Measurements from ENCODE around the gene SPPL2C. TPM values are rescaled to one million over a fixed set of nuclear protein-coding genes. Genes with fewer than 3 reads are reported as not detected.

The SPPL2C gene
- polyA plus RNA-seq, 1 donor (not counting 4 experiments of a cell fraction or from before 2014, with no cell fraction given), result not detected

GRCh38 chr17:45836047-45837044 lies 8.3 kb upstream of the SPPL2C start:
- no peak overlapping the region for H3K27ac ChIP-seq (ENCODE audit: control insufficient read depth, insufficient read depth, low read length)
- H3K27me3 ChIP-seq (ENCODE audit: control insufficient read depth, extremely low read depth, insufficient read depth, low read length), result peaks cover 8% of the 10 kb centered on the region
- H3K9me1 ChIP-seq (ENCODE audit: control insufficient read depth, extremely low read depth, insufficient read depth, low read length), result no peaks in the 10 kb centered on the region
- TF ChIP-seq, protein P1, sequence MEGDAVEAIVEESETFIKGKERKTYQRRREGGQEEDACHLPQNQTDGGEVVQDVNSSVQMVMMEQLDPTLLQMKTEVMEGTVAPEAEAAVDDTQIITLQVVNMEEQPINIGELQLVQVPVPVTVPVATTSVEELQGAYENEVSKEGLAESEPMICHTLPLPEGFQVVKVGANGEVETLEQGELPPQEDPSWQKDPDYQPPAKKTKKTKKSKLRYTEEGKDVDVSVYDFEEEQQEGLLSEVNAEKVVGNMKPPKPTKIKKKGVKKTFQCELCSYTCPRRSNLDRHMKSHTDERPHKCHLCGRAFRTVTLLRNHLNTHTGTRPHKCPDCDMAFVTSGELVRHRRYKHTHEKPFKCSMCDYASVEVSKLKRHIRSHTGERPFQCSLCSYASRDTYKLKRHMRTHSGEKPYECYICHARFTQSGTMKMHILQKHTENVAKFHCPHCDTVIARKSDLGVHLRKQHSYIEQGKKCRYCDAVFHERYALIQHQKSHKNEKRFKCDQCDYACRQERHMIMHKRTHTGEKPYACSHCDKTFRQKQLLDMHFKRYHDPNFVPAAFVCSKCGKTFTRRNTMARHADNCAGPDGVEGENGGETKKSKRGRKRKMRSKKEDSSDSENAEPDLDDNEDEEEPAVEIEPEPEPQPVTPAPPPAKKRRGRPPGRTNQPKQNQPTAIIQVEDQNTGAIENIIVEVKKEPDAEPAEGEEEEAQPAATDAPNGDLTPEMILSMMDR (optimal IDR thresholded peaks at IDR 0.05 in 1 of 3, IDR thresholded peaks at IDR 0.05 in 1 of 3, conservative IDR thresholded peaks at IDR 0.05 in 1 of 3; ENCODE audit: extremely low read depth in 1 of 3, insufficient read depth in 2 of 3, low read length in 3 of 3), result no peak
- no peak for TF ChIP-seq EZH2 (IDR thresholded peaks at IDR 0.05; ENCODE audit: low read length)
- no peaks in the 10 kb centered on the region for H3K4me1 ChIP-seq (ENCODE audit: control insufficient read depth, extremely low read depth, insufficient read depth, low read length)
- DNase-seq (ENCODE audit: low read depth, low spot score) (no peak), FAIRE-seq (no peak)
- H2AFZ ChIP-seq (ENCODE audit: control insufficient read depth, low read length), result no peak overlapping the region
- dilution Hi-C loops (cut with MboI; ENCODE audit: extremely low pct_ligation_motif_present, low sequenced_read_pairs), result no loop called here
- H4K20me1 ChIP-seq (ENCODE audit: control insufficient read depth, extremely low read depth, insufficient read depth, low read length), result peaks cover 2% of the 10 kb centered on the region
- H3K9me3 ChIP-seq (ENCODE audit: control insufficient read depth, low read depth, low read length), result no peaks in the 10 kb centered on the region
- H3K79me2 ChIP-seq (ENCODE audit: control insufficient read depth, insufficient read depth, low read length), result no peaks in the 10 kb centered on the region
- H3K4me3 ChIP-seq (ENCODE audit: control insufficient read depth in 2 of 3, extremely low read depth in 1 of 3, insufficient read depth in 2 of 3, low read depth in 1 of 3, low read length in 3 of 3), result no peak overlapping the region
- H3K4me2 ChIP-seq (ENCODE audit: control insufficient read depth, extremely low read depth, insufficient read depth, low read depth, low read length), result no peak overlapping the region
- H3K36me3 ChIP-seq (ENCODE audit: control insufficient read depth in 2 of 2, extremely low read depth in 1 of 2, insufficient read depth in 2 of 2, low read length in 2 of 2), result no peaks in the 10 kb centered on the region
- no peak overlapping the region for H3K9ac ChIP-seq (ENCODE audit: control insufficient read depth, extremely low read depth, insufficient read depth, low read length)

DNA sequence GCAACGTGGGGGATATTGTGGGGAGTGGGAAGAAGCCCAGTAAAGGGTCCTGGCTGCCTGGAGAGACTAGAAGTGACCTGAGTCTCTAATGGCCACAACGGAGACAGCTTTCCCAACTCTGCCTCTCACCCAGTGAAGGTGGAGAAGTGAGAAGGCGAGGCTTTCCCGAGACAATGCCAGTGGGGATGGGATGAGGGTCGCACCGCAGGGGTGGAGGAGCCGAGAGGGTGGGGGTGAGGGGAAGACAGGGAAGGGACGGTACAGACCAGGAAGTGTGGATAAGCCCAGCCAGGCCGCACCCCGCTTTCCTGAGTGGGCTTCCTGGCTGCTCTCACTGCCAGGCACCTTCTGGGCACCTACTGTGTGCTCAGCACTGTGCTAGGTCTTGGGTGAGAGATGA lies 7.5 kb upstream of the SPPL2C start:
- Histone ChIP-seq H3K27me3 (ENCODE audit: control insufficient read depth, extremely low read depth, insufficient read depth, low read length) (peaks cover 8% of the 10 kb centered on the region), H2AFZ (ENCODE audit: control insufficient read depth, low read length) (no peak overlapping the region), H3K4me3 (ENCODE audit: control insufficient read depth in 2 of 3, extremely low read depth in 1 of 3, insufficient read depth in 2 of 3, low read depth in 1 of 3, low read length in 3 of 3) (no peak overlapping the region), H3K4me2 (ENCODE audit: control insufficient read depth, extremely low read depth, insufficient read depth, low read depth, low read length) (no peak overlapping the region), H3K9me1 (ENCODE audit: control insufficient read depth, extremely low read depth, insufficient read depth, low read length) (no peaks in the 10 kb centered on the region), H3K4me1 (ENCODE audit: control insufficient read depth, extremely low read depth, insufficient read depth, low read length) (no peaks in the 10 kb centered on the region), H3K9me3 (ENCODE audit: control insufficient read depth, low read depth, low read length) (no peaks in the 10 kb centered on the region), H4K20me1 (ENCODE audit: control insufficient read depth, extremely low read depth, insufficient read depth, low read length) (peaks cover 2% of the 10 kb centered on the region), H3K79me2 (ENCODE audit: control insufficient read depth, insufficient read depth, low read length) (no peaks in the 10 kb centered on the region), H3K36me3 (ENCODE audit: control insufficient read depth in 2 of 2, extremely low read depth in 1 of 2, insufficient read depth in 2 of 2, low read length in 2 of 2) (no peaks in the 10 kb centered on the region), H3K9ac (ENCODE audit: control insufficient read depth, extremely low read depth, insufficient read depth, low read length) (no peak overlapping the region), H3K27ac (ENCODE audit: control insufficient read depth, insufficient read depth, low read length) (no peak overlapping the region)
- no peak for DNase-seq (ENCODE audit: low read depth, low spot score)
- FAIRE-seq, result no peak
- TF ChIP-seq, protein P1 (optimal IDR thresholded peaks at IDR 0.05 in 1 of 3, IDR thresholded peaks at IDR 0.05 in 1 of 3, conservative IDR thresholded peaks at IDR 0.05 in 1 of 3; ENCODE audit: extremely low read depth in 1 of 3, insufficient read depth in 2 of 3, low read length in 3 of 3), result no peak
- no peak for TF ChIP-seq EZH2 (IDR thresholded peaks at IDR 0.05; ENCODE audit: low read length)
- dilution Hi-C loops (cut with MboI; ENCODE audit: extremely low pct_ligation_motif_present, low sequenced_read_pairs), result no loop called here
